SU-DHL-6 (cell line): ENCODE data around the gene DACT3.

ENCODE experiments used
- H2AFZ ChIP-seq: fragments of 200-600 bp; sonication (generic); 2 replicates; pipeline ENCODE4 v1.6.1; 2014; ENCODE audit warnings: low read depth, mild to moderate bottlenecking, moderate library complexity, mixed read lengths, antibody characterized with exemption, low read length; ENCODE audit not compliant: severe bottlenecking
- H3F3A ChIP-seq: fragments of 200-600 bp; shearing (Covaris generic); 2 replicates; pipeline ENCODE4 v1.6.0; 2016; ENCODE audit warnings: antibody characterized with exemption, mild to moderate bottlenecking; ENCODE audit not compliant: insufficient read depth
- H3K27ac ChIP-seq: fragments of 200-600 bp; sonication (generic); 2 replicates; pipeline ENCODE4 v1.5.1; 2016; ENCODE audit warnings: low read depth, mild to moderate bottlenecking, low read length, moderate library complexity, mixed read lengths
- H3K27me3 ChIP-seq: fragments of 200-600 bp; sonication (generic), shearing (Covaris generic); 2 replicates; pipeline ENCODE4 v1.6.0; 2014; ENCODE audit warnings: mild to moderate bottlenecking, low read length
- H3K36me3 ChIP-seq: fragments of 200-600 bp; sonication (generic); 2 replicates; pipeline ENCODE4 v1.6.1; 2014; ENCODE audit warnings: mild to moderate bottlenecking, low read length, mixed read lengths
- H3K4me2 ChIP-seq: fragments of 300-600, 200-600 bp; shearing (Covaris generic), sonication (generic); 2 replicates; pipeline ENCODE4 v1.6.0; 2014; ENCODE audit warnings: low read length, low read depth, mild to moderate bottlenecking; ENCODE audit not compliant: poor library complexity, severe bottlenecking
- H3K4me3 ChIP-seq: fragments of 200-600 bp; sonication (generic); 2 replicates; pipeline ENCODE4 v1.5.1; 2014; ENCODE audit warnings: antibody characterized with exemption, low read length, mild to moderate bottlenecking, mixed read lengths; ENCODE audit not compliant: insufficient read depth, poor library complexity, severe bottlenecking
- H3K79me2 ChIP-seq: fragments of 200-600 bp; sonication (generic); 2 replicates; pipeline ENCODE4 v1.6.1; 2014; ENCODE audit warnings: mild to moderate bottlenecking, low read length, moderate library complexity; ENCODE audit not compliant: insufficient read depth
- H3K9ac ChIP-seq: fragments of 200-600 bp; sonication (generic); 2 replicates; pipeline ENCODE4 v1.7.0; 2014; ENCODE audit warnings: mild to moderate bottlenecking, low read length
- H3K9me2 ChIP-seq: fragments of 200-600 bp; sonication (generic); replicated peaks from 2 replicates; pipeline ENCODE4 v1.6.1; 2014; ENCODE audit warnings: low read length; ENCODE audit not compliant: insufficient read depth
- H3K9me3 ChIP-seq: fragments of 200-600 bp; sonication (generic); 2 replicates; pipeline ENCODE4 v1.6.1; 2014; ENCODE audit warnings: low read length, mixed read lengths; ENCODE audit not compliant: insufficient read depth
- H4K20me1 ChIP-seq: fragments of 200-600 bp; sonication (generic); 2 replicates; pipeline ENCODE4 v1.6.1; 2014; ENCODE audit warnings: low read depth, mild to moderate bottlenecking, antibody characterized with exemption, low read length, moderate library complexity, mixed read lengths
- CTCF ChIP-seq: fragments of 200-600 bp; sonication (generic); IDR thresholded peaks from one replicate; pipeline ENCODE4 v1.5.1; 2017; ENCODE audit warnings: antibody characterized with exemption, mild to moderate bottlenecking, low read length, moderate library complexity; ENCODE audit not compliant: insufficient read depth, poor library complexity, severe bottlenecking
- EZH2phosphoT487 ChIP-seq: fragments of 200-600 bp; sonication (generic), shearing (Covaris generic); conservative IDR thresholded peaks from 2 replicates; pipeline ENCODE4 v1.6.1; 2018; ENCODE audit warnings: mild to moderate bottlenecking, antibody characterized with exemption, low read length, moderate library complexity, mixed read lengths

Gene DACT3

GRCh38 chr19:46696866-46697203 lies 35.9 kb upstream of the DACT3 start:
- Histone ChIP-seq H3K4me2 (no peak overlapping the region), H3K36me3 (peaks cover 16% of the 10 kb centered on the region; the same call in 1 of the 2 replicates), H4K20me1 (no peaks in the 10 kb centered on the region), H3K27ac (no peak overlapping the region), H3K9me2 (no peaks in the 10 kb centered on the region), H3K9ac (no peak overlapping the region), H2AFZ (no peak overlapping the region), H3F3A (no peaks in the 10 kb centered on the region), H3K27me3 (no peaks in the 10 kb centered on the region), H3K9me3 (no peaks in the 10 kb centered on the region), H3K4me3 (no peak overlapping the region), H3K79me2 (no peaks in the 10 kb centered on the region)
- TF ChIP-seq CTCF (no peak), EZH2phosphoT487 (no peak)

DNA sequence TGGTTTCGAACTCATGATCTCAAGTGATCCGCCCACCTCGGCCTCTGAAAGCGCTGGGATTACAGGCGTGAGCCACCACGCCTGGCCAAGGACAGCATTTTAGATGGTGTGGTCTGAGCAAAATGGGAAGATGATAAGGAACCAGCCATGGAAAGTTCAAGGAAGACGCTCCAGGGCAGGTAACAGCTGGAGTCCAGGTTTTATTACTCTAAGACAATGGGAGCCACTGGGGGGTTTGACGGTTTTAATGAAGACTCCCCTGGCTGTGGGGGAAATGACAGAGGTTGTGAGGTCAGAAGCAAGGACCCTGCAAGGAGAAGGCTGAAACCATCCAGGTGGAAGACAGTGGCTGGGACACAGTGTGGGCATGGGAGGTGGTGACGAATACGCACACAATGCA lies 35.1 kb upstream of the DACT3 start:
- Histone ChIP-seq H3K79me2 (no peaks in the 10 kb centered on the region), H2AFZ (no peak overlapping the region), H3K4me3 (no peak overlapping the region), H3K9me3 (no peaks in the 10 kb centered on the region), H3K9ac (no peak overlapping the region), H3K9me2 (no peaks in the 10 kb centered on the region), H3K27ac (no peak overlapping the region), H3K4me2 (no peak overlapping the region), H3K36me3 (peaks cover 22% of the 10 kb centered on the region), H3F3A (no peaks in the 10 kb centered on the region), H4K20me1 (no peaks in the 10 kb centered on the region), H3K27me3 (no peaks in the 10 kb centered on the region)
- TF ChIP-seq CTCF: no peak
- no peak for TF ChIP-seq EZH2phosphoT487

DNA sequence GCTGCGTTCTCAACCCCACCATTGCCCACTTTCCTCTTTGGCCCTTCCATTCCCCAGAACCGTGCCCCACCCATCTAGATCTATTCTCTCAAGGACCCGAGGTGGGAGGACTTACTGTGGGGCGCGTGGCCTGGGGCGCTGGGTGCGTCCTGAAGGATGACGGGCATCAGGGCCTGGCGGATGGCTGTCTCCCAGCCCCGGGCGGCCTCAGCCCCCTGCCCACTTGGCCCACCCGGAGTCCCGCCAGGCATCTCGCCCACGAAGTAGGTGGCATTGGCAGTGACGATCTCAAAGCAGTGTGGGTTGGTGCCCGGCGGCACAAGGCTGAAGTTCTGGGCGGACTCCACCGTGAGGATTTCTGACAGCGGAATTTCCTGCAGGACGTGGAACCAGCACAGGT lies 32.8 kb upstream of the DACT3 start:
- Histone ChIP-seq H3K79me2 (no peaks in the 10 kb centered on the region), H3K36me3 (peaks cover 17% of the 10 kb centered on the region), H3K9ac (no peak overlapping the region), H3K27ac (no peak overlapping the region), H3K9me3 (no peaks in the 10 kb centered on the region), H2AFZ (no peak overlapping the region), H3K27me3 (no peaks in the 10 kb centered on the region), H3K4me3 (no peak overlapping the region), H3F3A (no peaks in the 10 kb centered on the region), H4K20me1 (no peaks in the 10 kb centered on the region), H3K9me2 (no peaks in the 10 kb centered on the region), H3K4me2 (no peak overlapping the region)
- no peak for TF ChIP-seq CTCF
- TF ChIP-seq EZH2phosphoT487: no peak
